ENCODE results near the gene DRC3. TPM values are rescaled to one million over a fixed set of nuclear protein-coding genes. Genes with fewer than 3 reads are reported as not detected.

DRC3 gene
- total and polyA plus RNA-seq, 8 donors, result 2.1 to 19.3 (median 2.9) TPM

DNA sequence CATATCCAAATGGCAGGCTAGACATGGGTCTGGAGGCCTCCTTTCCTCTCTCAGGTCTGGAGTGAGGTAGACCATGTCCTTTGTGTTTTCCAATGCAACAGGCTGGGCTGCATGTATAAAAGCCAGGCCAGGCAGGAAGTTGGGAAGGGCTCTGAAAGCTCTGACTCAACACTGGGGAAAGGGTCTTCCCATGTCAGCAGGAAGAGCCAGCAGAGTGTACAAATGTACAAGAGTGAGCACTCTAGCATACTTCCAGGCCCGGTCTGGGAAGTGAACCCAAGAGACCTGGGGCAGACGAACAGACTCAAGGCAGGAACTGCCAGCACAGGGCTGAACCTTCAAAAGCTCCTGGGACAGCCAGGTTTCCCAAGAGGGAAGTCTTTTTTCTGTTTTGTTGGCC, 59.3 kb downstream of the DRC3 start:
- H3K4me3 ChIP-seq, result no peak overlapping the region
- whole genome bisulfite sequencing, 2 donors, result 67 to 70% methylated on average over 2 of the region's 2 CpGs
- intact Hi-C loops (cut with DNase I), result loop anchor here in 2 of 3 donors (10.0 kb wide), 2 partner anchors 137 to 357 kb away; no protein-coding TSS in a partner anchor
- no peak overlapping the region for H3K27ac ChIP-seq
- H3K27me3 ChIP-seq, result no peaks in the 10 kb centered on the region
- no peaks in the 10 kb centered on the region for H3K4me1 ChIP-seq
- FAIRE-seq, result no peak
- H3K36me3 ChIP-seq, result no peaks in the 10 kb centered on the region
- ATAC-seq, result peak in 1 of 4 donors; percentile 15
- no peak for DNase-seq
- TF ChIP-seq, protein P1, sequence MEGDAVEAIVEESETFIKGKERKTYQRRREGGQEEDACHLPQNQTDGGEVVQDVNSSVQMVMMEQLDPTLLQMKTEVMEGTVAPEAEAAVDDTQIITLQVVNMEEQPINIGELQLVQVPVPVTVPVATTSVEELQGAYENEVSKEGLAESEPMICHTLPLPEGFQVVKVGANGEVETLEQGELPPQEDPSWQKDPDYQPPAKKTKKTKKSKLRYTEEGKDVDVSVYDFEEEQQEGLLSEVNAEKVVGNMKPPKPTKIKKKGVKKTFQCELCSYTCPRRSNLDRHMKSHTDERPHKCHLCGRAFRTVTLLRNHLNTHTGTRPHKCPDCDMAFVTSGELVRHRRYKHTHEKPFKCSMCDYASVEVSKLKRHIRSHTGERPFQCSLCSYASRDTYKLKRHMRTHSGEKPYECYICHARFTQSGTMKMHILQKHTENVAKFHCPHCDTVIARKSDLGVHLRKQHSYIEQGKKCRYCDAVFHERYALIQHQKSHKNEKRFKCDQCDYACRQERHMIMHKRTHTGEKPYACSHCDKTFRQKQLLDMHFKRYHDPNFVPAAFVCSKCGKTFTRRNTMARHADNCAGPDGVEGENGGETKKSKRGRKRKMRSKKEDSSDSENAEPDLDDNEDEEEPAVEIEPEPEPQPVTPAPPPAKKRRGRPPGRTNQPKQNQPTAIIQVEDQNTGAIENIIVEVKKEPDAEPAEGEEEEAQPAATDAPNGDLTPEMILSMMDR (IDR thresholded peaks at IDR 0.05), result no peak
- H3K9me3 ChIP-seq, result no peaks in the 10 kb centered on the region

DNA sequence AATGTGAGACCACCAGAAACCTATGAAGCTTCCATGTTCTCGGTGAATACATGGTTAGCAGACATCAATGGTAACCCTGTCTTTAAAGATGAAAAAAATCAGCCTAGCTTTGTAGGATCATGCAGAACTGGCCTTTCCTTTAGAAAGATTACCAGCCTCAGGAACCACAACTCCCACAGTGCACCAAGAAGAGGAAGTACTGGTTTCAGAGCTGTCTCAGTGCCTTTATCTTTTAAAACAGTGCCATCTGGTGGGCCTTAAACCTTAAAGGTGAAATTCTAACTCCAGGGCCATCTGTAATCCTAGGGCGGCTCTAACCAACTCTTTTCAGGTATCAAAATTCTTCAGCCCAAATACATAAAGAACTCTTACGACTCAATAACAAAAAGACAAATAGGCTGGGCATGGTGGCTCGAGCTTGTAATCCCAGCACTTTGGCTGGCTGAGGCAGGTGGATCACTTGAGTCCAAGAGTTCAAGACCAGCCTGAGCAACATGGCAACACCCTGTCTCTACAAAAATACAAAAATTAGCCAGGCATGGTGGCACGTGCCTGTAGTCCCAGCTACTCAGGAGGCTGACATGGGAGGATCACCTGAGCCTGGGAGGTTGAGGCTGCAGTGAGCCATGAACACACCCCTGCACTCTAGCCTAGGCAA, 60.9 kb downstream of the DRC3 start:
- no peak overlapping the region for H3K4me3 ChIP-seq
- DNase-seq, result peak in 3 of 6 donors; percentile 53 to 60 (median 59)
- 13 to 20% methylated on average over 5 of the region's 5 CpGs for WGBS, 2 donors
- ATAC-seq, result peak; percentile 93 to 97 (median 94)
- H3K36me3 ChIP-seq, result no peaks in the 10 kb centered on the region
- peak; percentile 71 for FAIRE-seq
- TF ChIP-seq, protein P1 (IDR thresholded peaks at IDR 0.05), result peak; percentile 25 to 50 (median 36)
- peaks cover 0 to 15% (median 0%) of the 10 kb centered on the region in 3 donors for H3K4me1 ChIP-seq
- H3K27me3 ChIP-seq, result no peaks in the 10 kb centered on the region
- H3K9me3 ChIP-seq, result no peaks in the 10 kb centered on the region
- intact Hi-C loops (cut with DNase I), result loop anchor here in 2 of 3 donors (10.0 kb wide), 2 partner anchors 139 to 359 kb away; no protein-coding TSS in a partner anchor
- H3K27ac ChIP-seq, result no peak overlapping the region

DNA sequence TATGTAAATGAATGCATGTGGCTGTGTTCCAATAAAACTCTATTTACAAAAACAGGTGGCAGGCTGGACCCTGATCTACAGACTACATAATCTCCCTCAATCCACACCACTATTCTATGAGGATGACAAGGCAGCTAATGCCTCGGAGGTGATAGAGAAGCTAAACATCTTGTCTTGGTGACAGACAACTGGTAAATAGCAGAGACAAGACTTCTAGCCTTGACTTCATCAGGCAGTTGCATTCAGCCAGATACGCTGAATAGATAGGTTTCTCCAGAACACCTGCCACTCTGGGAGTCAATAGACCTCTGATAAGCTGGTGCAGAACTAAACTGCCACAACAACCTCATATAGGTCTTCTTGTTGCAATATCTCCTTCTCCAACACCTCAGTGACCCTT, 63.0 kb downstream of the DRC3 start:
- H3K4me1 ChIP-seq, result peaks cover 0 to 22% (median 6%) of the 10 kb centered on the region in 3 donors
- FAIRE-seq, result no peak
- intact Hi-C loops (cut with DNase I), result loop anchor here in 2 of 3 donors (10.0 kb wide), 2 partner anchors 141 to 361 kb away; no protein-coding TSS in a partner anchor
- H3K27ac ChIP-seq, result no peak overlapping the region
- no peaks in the 10 kb centered on the region for H3K36me3 ChIP-seq
- H3K9me3 ChIP-seq, result no peaks in the 10 kb centered on the region
- TF ChIP-seq, protein P1 (IDR thresholded peaks at IDR 0.05), result no peak
- H3K4me3 ChIP-seq, result no peak overlapping the region
- no peak for DNase-seq
- WGBS, 2 donors, result 32 to 40% methylated on average over 2 of the region's 2 CpGs
- ATAC-seq, result no peak
- H3K27me3 ChIP-seq, result no peaks in the 10 kb centered on the region

DNA sequence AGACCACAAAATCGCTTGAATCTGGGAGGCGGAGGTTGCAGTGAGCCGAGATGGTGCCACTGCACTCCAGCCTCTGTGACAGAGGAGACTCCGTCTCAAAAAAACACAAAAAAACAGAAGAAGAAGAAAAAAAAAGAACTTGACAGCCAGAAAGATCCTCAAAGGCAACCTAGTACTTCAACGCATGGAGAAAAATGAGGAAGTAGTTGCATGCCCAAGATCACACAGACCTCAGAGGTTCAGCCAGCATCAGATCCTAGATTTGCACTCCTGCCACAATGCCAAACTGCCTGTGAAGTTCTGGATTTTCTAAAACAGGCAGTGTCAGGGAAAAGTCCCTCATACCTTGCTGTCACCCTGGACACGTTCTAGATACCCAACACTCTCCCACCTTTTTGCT, 64.8 kb downstream of the DRC3 start:
- FAIRE-seq (no peak), DNase-seq (no peak), ATAC-seq (no peak)
- Histone ChIP-seq H3K36me3 (no peaks in the 10 kb centered on the region), H3K27ac (no peak overlapping the region), H3K9me3 (no peaks in the 10 kb centered on the region), H3K4me3 (no peak overlapping the region), H3K4me1 (peaks cover 0 to 37% (median 11%) of the 10 kb centered on the region in 3 donors), H3K27me3 (no peaks in the 10 kb centered on the region)
- intact Hi-C loops (cut with DNase I), result loop anchor here in 2 of 3 donors (10.0 kb wide), 2 partner anchors 143 to 363 kb away; no protein-coding TSS in a partner anchor
- 68 to 74% methylated on average over 6 of the region's 6 CpGs for WGBS, 2 donors
- TF ChIP-seq, protein P1 (IDR thresholded peaks at IDR 0.05), result no peak
